GM19023 (cell line): ENCODE data around the gene LEMD3.

Experiments
- ATAC-seq: cut with Tn5 transposase; IDR thresholded peaks from one replicate; pipeline ENCODE4 v1.9.1; 2021; ENCODE audit warnings: mild to moderate bottlenecking, moderate library complexity; ENCODE audit not compliant: unreplicated experiment

The LEMD3 gene

GRCh38 chr12:65204886-65205525 lies 35.6 kb downstream of the LEMD3 start:
- no peak for ATAC-seq

- peak; percentile 54 for ATAC-seq
Measured at GRCh38 chr12:65205886-65206285, 36.5 kb downstream of the LEMD3 start.

DNA sequence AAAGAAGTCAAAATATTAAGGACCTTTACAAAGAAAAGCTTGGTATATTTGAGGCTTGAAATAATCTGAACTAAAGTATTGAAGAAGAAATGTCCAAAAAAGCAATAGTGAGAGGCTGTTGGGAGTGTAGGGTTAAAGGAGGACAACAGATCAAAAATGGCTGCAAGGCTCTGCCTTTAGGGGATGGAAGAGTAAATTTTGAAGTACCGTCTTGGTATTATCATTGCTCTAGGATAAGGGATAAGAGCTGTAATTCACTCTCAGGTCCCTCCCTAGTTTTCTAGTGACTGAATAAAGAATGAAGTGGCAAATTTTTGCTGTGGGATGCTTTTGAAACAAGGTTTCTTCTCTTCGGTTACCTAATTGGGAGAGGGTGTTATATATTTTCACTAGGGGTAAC lies 38.7 kb downstream of the LEMD3 start:
- no peak for ATAC-seq

DNA sequence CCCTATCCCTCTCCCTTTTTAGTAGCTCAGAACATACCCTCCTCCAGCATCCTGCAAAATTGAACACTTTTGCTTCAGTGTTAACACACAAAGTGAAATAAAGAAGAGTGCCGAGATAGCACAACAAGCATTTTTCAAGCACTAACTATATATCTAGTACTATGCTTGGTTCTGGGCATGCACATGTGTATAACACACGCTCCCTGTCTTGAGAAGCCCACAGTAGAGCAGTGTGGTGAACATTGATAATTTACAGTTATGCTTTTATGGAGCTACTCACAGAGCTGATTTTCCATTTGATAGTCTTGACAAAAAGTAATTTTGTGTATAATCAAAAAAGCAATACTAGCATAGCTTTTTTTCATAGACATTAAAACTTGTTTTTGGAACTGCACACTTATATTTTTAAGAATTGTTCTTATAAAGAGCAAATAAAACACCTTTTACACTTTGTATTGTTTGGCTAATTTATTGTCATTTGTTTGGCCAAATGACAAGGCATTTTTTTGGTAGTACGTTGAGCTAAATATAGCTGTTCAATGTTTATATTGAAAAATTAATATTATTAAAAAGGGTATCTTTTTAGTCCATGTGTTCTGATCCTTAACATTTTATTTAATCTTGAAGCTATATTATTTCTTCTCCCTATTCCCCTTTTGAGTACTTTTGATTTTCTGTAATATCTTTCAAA lies 39.7 kb downstream of the LEMD3 start:
- no peak for ATAC-seq

GRCh38 chr12:65209655-65210043 lies 40.3 kb downstream of the LEMD3 start:
- ATAC-seq = no peak

DNA sequence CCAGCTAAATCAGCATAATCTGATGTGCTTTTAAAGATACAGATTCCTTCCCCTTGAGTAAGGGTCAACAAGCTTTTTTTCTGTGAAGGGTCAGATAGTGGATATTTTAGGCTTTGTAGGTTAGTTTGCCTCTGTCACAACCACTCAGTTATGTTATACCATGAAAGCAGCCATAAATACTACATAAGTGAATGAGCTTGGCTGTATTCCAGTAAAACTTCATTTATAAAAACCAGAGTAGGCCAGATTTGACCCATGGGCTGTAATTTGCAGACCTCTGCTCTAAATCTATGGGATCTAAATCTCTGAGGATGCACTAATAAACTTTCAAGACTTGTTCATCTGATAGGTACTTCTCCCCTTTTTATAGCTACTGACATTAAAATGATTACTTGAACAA lies 47.7 kb downstream of the LEMD3 start:
- no peak for ATAC-seq

GRCh38 chr12:65220761-65221160 lies 51.4 kb downstream of the LEMD3 start:
- no peak for ATAC-seq

DNA sequence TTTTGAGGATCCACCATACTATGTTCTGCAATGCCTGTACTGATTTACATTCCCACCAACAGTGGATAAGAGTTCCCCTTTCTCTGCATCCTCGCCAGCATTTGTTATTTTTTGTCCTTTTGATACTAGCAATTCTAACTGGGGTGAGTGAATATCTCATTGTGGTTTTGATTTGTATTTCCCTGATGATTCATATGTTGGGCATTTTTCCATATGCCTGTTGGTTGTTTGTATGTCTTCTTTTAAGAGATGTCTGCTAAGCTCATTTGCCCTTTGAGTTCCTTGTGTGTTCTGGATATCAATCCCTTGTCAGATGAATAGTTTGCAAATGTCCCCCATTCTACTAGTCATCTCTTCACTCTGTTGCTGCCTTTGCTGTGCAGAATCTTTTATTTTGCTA lies 60.1 kb downstream of the LEMD3 start:
- no peak for ATAC-seq

DNA sequence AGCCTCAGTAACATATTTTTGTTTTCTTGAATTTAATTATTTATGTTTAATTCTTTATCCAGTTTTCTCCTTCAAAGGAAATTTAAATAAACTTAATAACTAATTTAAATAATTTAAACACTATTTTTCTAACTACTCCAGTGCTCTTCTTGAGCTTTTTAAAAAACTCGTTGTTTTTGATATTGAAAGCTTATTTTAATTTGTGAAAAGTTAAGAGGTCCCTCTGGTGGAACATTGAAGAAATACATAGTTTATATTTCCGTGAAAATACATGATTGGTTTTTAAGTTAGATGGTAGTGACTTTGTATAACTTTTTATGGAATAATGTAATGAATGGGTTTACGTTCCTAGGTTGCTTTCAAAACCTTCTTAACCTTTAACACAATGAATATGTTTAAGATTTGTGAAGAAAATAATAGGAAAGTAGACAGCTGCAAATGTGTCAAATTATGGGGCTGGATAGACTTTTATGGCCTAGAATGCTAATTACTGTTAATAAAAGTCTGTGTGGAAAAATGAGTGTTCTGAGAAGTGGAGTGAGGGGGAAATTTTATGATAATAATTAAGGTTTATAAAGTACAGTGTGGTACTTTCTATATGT lies 63.2 kb downstream of the LEMD3 start:
- ATAC-seq = no peak

- ATAC-seq = no peak
Measured at GRCh38 chr12:65237153-65237552, 67.8 kb downstream of the LEMD3 start.

DNA sequence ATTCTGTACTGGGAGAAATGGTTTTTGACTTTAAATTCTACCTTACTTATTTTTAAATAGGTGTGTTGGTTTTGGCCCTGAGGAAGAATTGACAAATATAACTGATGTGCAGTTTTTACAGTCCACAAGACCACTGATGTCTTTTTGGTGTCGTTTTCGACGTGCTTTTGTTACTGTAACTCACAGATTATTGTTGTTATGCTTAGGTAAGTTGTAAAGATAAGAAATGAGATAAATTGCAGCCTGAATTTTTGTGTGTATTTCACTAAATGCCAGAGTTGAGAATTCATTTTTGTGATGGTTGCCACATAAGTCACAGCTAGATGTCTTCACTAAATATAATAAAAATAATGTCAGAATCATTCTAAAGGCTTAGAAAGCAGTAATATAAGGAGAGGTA lies 69.2 kb downstream of the LEMD3 start:
- ATAC-seq = no peak

GRCh38 chr12:65248656-65249633 lies 79.6 kb downstream of the LEMD3 start:
- ATAC-seq = no peak

- no peak for ATAC-seq
Measured at GRCh38 chr12:65252515-65252914, 83.1 kb downstream of the LEMD3 start.

GRCh38 chr12:65257986-65258385 lies 88.6 kb downstream of the LEMD3 start:
- no peak for ATAC-seq

GRCh38 chr12:65259501-65259900 lies 90.1 kb downstream of the LEMD3 start:
- no peak for ATAC-seq

- no peak for ATAC-seq
Measured at GRCh38 chr12:65263777-65264176, 94.4 kb downstream of the LEMD3 start.

DNA sequence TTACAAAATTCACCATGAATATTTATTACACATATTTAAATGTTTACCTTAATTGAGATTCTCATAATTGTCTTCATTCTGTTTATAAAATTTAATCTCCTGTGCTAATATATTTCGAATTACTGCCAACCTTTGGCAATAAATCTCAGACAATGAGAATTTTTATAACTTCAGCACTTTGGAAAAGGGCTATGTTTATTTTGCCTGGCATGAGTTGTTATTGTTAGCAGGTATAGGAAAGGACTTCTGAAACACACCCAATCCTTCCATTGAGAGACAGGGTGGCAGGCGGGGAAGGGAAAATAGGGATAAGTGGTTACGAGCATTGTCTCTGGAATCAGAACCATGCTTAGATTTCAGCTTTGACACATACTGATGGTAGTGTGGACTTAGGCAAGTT lies 97.0 kb downstream of the LEMD3 start:
- ATAC-seq = no peak

- no peak for ATAC-seq
Measured at GRCh38 chr12:65269603-65270002, 100.2 kb downstream of the LEMD3 start.

DNA sequence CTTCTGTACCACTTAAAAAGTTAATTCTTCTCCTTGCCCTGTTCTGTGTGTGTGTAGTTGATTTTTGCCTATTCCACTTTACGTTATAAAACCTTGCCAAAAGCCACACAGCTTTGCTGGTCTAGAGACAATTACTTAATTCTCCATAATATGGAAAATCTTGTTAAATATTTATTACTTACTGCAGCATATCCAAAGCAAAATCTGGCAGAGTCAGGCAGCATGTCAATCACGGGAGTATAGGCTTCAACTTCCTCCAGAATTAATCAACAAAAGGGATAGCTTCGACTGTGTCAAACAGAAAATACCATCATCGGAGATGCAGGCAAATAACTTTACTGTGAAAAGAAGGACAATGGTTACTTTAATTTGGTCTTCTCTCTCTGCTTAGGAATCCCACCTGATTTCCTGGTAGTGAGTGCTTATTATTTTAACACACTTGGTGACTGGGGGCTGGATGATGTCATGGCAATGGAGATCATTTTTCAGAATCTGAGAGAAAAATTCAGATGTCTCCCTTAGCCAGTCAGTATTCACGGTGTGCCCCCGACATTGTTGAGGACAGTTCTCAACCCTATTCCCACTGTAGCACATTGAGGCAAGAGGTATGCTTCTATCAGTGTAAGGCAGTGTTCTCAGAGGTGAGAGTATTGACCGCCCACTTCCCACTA lies 105.4 kb downstream of the LEMD3 start:
- no peak for ATAC-seq

DNA sequence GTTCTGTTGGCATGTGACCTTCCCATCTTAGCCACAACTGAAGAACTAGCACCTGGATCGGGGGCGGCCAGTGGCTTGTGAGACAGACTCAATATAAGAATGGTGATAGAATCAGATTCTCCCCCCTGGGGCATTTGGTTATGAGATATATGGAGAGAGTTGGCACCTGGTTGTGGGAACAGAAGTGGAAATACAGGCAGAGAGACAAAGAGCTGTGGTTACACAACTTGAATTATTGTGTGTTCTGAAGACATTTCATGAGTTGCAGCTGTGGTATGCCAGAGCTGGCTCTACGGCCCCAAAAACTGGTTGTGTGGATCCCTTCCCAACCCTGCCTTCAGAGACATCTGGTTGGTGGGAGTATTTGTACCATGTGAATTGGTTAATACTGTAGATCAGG lies 106.2 kb downstream of the LEMD3 start:
- no peak for ATAC-seq
